ENCODE results near the gene USO1. TPM values are rescaled to one million over a fixed set of nuclear protein-coding genes. Genes with fewer than 3 reads are reported as not detected.
A peak's percentile ranks its signal among the peaks of the same experiment; 100 is the strongest.
"Not testable (repeated sequence)": the region's sequence is repeated elsewhere in the genome, so short reads cannot be mapped to it uniquely, and the experiment has no call there.

Gene USO1
- total RNA-seq, 4 donors from 2014 or later = 61.0 to 103 (median 74.4) TPM

- peak overlapping the region in 1 of 4 donors; percentile 3 for H3K27ac ChIP-seq (replicated peaks in 1 of 4)
- no peak overlapping the region for H3K4me3 ChIP-seq
- no peak for DNase-seq (ENCODE audit: extremely low spot score)
- WGBS = 88% methylated on average over 3 of the region's 3 CpGs
- TF ChIP-seq EP300 (IDR thresholded peaks at IDR 0.05) (no peak), POLR2A (IDR thresholded peaks at IDR 0.05; ENCODE audit: low read depth) (no peak), POLR2AphosphoS5 (IDR thresholded peaks at IDR 0.05) (no peak)
- TF ChIP-seq, protein P1, sequence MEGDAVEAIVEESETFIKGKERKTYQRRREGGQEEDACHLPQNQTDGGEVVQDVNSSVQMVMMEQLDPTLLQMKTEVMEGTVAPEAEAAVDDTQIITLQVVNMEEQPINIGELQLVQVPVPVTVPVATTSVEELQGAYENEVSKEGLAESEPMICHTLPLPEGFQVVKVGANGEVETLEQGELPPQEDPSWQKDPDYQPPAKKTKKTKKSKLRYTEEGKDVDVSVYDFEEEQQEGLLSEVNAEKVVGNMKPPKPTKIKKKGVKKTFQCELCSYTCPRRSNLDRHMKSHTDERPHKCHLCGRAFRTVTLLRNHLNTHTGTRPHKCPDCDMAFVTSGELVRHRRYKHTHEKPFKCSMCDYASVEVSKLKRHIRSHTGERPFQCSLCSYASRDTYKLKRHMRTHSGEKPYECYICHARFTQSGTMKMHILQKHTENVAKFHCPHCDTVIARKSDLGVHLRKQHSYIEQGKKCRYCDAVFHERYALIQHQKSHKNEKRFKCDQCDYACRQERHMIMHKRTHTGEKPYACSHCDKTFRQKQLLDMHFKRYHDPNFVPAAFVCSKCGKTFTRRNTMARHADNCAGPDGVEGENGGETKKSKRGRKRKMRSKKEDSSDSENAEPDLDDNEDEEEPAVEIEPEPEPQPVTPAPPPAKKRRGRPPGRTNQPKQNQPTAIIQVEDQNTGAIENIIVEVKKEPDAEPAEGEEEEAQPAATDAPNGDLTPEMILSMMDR (IDR thresholded peaks at IDR 0.05) = no peak
- H3K27me3 ChIP-seq = no peaks in the 10 kb centered on the region
- no peaks in the 10 kb centered on the region for H3K9me3 ChIP-seq
- peaks cover 4 to 17% (median 11%) of the 10 kb centered on the region in 4 donors for H3K4me1 ChIP-seq
- no peaks in the 10 kb centered on the region for H3K36me3 ChIP-seq
- intact Hi-C loops (cut with DNase I) = no loop called here
These were observed 119.8 kb downstream of the USO1 start for GRCh38 chr4:75844151-75844662.

DNA sequence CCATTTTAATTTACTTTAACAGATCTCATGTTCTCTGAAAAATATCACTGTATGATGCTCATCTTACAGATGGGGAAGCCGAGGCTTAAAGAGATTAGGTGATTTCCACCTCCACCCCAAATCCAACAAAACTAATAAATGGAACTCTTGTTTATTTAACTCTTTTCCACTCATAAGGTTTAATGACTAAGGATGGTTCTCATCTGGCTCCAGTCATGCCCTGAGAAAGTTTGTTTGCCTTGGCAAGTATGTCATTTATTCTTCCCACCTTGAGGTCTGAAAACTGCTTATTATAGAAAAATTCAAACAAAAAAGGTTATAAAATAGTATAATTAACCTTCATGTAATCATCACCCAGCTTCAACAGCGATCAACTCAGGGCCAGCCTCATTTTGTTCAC, 121.6 kb downstream of the USO1 start:
- Histone ChIP-seq H3K27ac (replicated peaks in 1 of 4) (no peak overlapping the region), H3K27me3 (no peaks in the 10 kb centered on the region), H3K36me3 (no peaks in the 10 kb centered on the region), H3K4me3 (no peak overlapping the region), H3K9me3 (no peaks in the 10 kb centered on the region), H3K4me1 (peaks cover 4 to 17% (median 11%) of the 10 kb centered on the region in 4 donors)
- DNase-seq (ENCODE audit: extremely low spot score) = no peak
- WGBS = 77% methylated on average over 2 of the region's 2 CpGs
- intact Hi-C loops (cut with DNase I) = no loop called here
- TF ChIP-seq EP300 (IDR thresholded peaks at IDR 0.05) = no peak
- no peak for TF ChIP-seq POLR2A (IDR thresholded peaks at IDR 0.05; ENCODE audit: low read depth)
- TF ChIP-seq, protein P1 (IDR thresholded peaks at IDR 0.05) = no peak
- no peak for TF ChIP-seq POLR2AphosphoS5 (IDR thresholded peaks at IDR 0.05)

DNA sequence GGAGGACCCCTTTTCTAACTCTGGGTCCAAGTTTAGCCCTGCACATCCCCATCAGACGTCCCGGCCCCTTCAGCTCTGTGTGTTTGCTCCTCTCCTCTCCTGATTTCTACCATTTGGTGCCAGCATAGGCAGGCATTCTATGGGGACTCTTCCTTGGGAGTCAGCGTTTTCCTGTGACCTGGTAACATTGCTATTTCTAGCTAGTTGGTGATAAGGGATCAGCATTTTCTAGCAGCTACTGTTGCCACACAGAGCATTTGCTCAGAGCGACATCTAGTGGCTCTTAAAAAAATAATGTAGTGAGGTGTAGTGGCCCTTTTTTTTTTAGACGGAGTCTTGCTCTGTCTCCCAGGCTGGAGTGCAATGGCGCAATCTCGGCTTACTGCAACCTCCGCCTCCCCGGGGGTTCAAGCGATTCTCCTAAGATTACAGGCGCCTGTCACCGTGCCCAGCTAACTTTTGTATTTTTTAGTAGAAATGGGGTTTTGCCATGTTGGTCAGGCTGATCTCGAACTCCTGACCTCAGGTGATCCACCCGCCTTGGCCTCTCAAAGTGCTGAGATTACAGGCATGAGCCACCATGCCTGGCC, 123.9 kb downstream of the USO1 start:
- TF ChIP-seq, protein P1 (IDR thresholded peaks at IDR 0.05) = peak; percentile 47 to 64 (median 61)
- DNase-seq (ENCODE audit: extremely low spot score); intact Hi-C loops (cut with DNase I); H3K4me1 ChIP-seq; H3K4me3 ChIP-seq; H3K9me3 ChIP-seq; H3K27me3 ChIP-seq; H3K36me3 ChIP-seq; H3K27ac ChIP-seq (replicated peaks in 1 of 4): not testable (repeated sequence)
- 32% methylated on average over 12 of the region's 14 CpGs for WGBS

- no peaks in the 10 kb centered on the region for H3K36me3 ChIP-seq
- peaks cover 0 to 7% (median 5%) of the 10 kb centered on the region in 4 donors for H3K4me1 ChIP-seq
- no peak for DNase-seq (ENCODE audit: extremely low spot score)
- no peaks in the 10 kb centered on the region for H3K9me3 ChIP-seq
- no peak overlapping the region for H3K27ac ChIP-seq (replicated peaks in 1 of 4)
- H3K27me3 ChIP-seq = no peaks in the 10 kb centered on the region
- no peak overlapping the region for H3K4me3 ChIP-seq
- 76% methylated on average over 4 of the region's 4 CpGs for WGBS
- intact Hi-C loops (cut with DNase I) = no loop called here
- no peak for TF ChIP-seq EP300 (IDR thresholded peaks at IDR 0.05)
- TF ChIP-seq, protein P1 (IDR thresholded peaks at IDR 0.05) = no peak
- TF ChIP-seq POLR2A (IDR thresholded peaks at IDR 0.05; ENCODE audit: low read depth) = no peak
- TF ChIP-seq POLR2AphosphoS5 (IDR thresholded peaks at IDR 0.05) = no peak
These were observed 124.5 kb downstream of the USO1 start for GRCh38 chr4:75848891-75849290.

GRCh38 chr4:75849461-75849860, 125.1 kb downstream of the USO1 start:
- peaks cover 0 to 6% (median 2%) of the 10 kb centered on the region in 4 donors for H3K4me1 ChIP-seq
- H3K27me3 ChIP-seq = no peaks in the 10 kb centered on the region
- intact Hi-C loops (cut with DNase I) = no loop called here
- no peak overlapping the region for H3K27ac ChIP-seq (replicated peaks in 1 of 4)
- WGBS = 81% methylated on average over 6 of the region's 6 CpGs
- TF ChIP-seq POLR2AphosphoS5 (IDR thresholded peaks at IDR 0.05) (no peak), EP300 (IDR thresholded peaks at IDR 0.05) (no peak), POLR2A (IDR thresholded peaks at IDR 0.05; ENCODE audit: low read depth) (no peak)
- TF ChIP-seq, protein P1 (IDR thresholded peaks at IDR 0.05) = no peak
- no peak overlapping the region for H3K4me3 ChIP-seq
- no peaks in the 10 kb centered on the region for H3K36me3 ChIP-seq
- no peak for DNase-seq (ENCODE audit: extremely low spot score)
- no peaks in the 10 kb centered on the region for H3K9me3 ChIP-seq
